Astrocyte (in vitro differentiated cells and primary cell): Measurements from ENCODE around the gene RAPGEF5.

Source experiments
- CTCF ChIP-seq: IDR thresholded peaks from 2 replicates; pipeline ENCODE4 v1.5.1; 2011; ENCODE audit warnings: low read depth, mild to moderate bottlenecking, inconsistent platforms, low read length, moderate library complexity; ENCODE audit not compliant: insufficient read depth
- EZH2 ChIP-seq: IDR thresholded peaks from 2 replicates; pipeline ENCODE4 v1.6.1; 2012; ENCODE audit warnings: mild to moderate bottlenecking, low read length, inconsistent platforms; ENCODE audit not compliant: insufficient read depth

GRCh38 chr7:22252936-22253536 is 103.9 kb downstream of the RAPGEF5 start:
- no peak for TF ChIP-seq CTCF
- no peak for TF ChIP-seq EZH2
